ENCODE data around the gene HOXD11.

Gene HOXD11

GRCh38 chr2:176081376-176081836, 25.7 kb upstream of the HOXD11 start:
- DNase-seq (ENCODE audit: low read depth in 3 of 3, low spot score in 1 of 3), result no peak

DNA sequence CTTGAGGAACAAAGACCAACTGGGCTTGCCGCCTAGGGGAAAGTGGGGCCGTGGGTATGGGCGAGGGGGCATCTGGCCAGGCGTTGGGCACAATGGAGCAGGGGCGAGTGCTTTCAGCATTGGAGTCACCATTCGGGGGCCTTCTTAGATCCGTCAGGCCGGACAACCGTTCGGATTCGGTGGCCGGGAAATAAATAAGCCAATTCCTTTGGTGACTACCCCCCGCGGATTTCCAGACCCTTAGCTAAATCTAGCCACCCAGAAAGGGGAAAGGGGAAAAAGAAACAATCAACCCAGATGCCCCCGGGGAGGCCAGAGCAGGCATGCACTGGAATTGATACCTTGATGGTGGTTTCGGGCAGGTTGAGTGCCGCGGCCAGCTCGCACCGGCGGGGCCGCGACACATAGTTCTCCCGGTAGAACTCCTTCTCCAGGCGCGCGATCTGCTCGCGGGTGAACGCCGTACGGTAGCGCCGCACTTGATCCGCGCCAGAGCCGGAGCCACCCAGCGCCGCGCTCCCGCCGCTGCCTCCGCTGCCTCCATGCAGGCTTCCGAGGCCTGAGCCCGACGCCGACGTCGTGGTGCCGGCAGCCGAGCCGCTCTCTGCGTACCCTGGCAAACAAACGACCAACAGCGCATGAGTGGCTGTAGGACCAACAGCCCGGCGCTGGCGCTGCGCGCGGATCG, 25.1 kb upstream of the HOXD11 start:
- DNase-seq (ENCODE audit: low read depth in 3 of 3, low spot score in 1 of 3), result no peak

DNA sequence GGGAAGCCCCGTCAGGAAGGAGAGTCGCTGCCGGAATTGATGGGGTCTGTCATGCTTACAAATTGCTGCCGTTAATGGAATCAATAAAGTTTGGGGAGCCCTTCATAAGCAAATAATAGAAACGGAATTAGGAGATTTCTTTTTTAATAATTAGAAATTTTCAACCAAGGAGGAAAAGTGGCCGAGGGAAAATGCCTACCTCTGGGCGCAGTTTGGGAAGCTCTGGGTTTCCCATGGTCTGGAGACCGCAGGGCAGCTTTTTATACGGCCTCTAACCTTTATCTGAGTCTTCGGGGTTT, 24.6 kb upstream of the HOXD11 start:
- no peak for DNase-seq (ENCODE audit: low read depth in 3 of 3, low spot score in 1 of 3)

DNA sequence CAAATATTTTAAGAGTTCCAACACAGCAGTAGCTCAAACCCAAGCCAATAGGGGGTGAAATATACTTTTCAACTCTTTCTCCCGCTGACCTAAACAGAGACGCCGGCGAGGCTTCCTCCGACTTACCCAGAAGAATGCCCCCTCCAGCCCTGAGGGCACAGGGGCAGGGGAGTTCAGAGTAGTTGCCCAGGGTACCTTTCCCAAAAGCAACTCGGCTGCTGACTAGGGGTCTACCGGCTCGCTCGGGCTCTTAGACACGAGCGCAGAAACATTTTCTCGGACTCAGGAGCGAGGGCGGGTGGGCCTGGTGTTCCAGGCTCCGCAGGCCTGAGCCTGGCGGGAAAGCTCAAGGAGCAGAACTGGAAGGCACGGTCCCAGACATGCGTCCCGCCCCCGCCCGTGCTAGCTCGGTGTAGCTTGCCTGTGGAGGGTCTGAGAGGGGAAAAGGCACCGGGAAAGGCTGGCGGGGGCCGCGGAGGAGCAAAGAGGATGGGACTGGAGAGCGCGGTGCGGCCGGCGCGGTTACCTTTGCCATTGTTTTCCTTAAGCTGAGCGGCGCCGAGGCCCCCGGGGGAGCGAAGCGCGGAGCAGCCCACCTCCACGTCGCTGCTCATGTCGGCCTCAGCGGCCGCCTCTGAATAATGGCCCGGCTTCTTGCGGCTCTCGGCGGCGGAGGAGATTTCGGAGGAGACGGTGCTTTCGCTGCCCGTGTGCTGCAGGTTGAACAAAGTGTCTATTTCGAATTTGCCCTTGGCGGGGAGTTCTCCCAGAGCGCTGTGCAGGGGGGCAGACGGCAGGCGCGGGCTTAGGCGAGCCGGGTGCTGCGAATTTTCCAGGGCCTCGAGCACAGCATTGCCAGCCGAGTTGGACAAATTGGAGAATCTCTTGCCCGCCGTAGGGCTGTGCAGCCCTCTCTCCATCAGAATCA, 24.0 kb upstream of the HOXD11 start:
- no peak for DNase-seq (ENCODE audit: low read depth in 3 of 3, low spot score in 1 of 3)

DNA sequence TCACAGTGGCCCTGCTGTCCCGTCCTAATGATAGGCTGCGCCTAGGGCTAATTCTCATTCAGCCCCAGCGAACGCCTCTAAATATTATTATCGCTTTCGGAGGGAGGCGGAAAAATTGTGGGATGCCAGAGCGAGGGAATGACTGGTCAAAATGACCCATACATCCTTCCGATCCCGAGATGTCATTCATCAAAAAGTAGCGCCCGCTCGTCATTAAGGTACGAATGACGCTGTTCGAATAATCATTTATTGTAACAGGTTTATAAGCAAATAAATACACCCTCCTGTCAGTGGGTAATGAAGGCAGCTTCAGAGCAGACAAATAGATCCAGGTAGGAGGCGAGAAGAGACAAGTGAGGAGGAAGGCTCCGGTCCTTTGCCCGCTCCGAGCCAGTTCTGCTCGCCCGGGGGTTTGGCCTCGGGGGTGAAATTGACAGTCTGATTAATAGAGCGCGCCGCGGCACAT, 23.3 kb upstream of the HOXD11 start, which contains the start of gene EVX2:
TSS of gene EVX2 (minus strand) at position 167 of the 466 bp plus-strand sequence. CDS start 186 bp downstream, outside the sequence.
- no peak for DNase-seq (ENCODE audit: low read depth in 3 of 3, low spot score in 1 of 3)

DNA sequence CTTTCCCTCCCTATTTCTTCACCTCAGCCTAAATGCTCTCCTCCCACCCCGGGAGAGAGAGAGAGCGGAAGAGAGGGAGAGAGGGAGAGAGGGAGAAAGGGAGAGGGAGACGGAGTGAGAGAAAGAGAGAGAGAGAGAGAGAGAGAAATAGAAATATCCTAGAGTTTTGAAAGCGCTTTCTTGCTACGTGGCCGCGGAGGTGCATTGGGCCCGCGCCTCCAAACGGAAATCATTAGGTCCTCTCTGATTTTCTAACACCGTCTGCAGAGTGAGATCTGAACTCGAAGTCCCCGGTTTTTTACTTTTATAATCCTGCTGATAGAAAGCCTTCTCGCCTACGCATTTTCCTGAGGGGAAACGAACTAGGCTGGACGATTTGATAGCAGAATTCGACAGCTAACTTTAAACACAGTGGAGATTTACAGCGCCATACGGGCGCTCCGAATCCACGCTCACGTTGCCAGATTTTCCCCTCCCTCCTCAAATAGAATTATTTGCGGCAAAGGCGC, 22.4 kb upstream of the HOXD11 start:
- DNase-seq (ENCODE audit: low read depth in 3 of 3, low spot score in 1 of 3), result no peak

- no peak for DNase-seq (ENCODE audit: low read depth in 3 of 3, low spot score in 1 of 3)
These were observed 21.8 kb upstream of the HOXD11 start for GRCh38 chr2:176085120-176085788.

DNA sequence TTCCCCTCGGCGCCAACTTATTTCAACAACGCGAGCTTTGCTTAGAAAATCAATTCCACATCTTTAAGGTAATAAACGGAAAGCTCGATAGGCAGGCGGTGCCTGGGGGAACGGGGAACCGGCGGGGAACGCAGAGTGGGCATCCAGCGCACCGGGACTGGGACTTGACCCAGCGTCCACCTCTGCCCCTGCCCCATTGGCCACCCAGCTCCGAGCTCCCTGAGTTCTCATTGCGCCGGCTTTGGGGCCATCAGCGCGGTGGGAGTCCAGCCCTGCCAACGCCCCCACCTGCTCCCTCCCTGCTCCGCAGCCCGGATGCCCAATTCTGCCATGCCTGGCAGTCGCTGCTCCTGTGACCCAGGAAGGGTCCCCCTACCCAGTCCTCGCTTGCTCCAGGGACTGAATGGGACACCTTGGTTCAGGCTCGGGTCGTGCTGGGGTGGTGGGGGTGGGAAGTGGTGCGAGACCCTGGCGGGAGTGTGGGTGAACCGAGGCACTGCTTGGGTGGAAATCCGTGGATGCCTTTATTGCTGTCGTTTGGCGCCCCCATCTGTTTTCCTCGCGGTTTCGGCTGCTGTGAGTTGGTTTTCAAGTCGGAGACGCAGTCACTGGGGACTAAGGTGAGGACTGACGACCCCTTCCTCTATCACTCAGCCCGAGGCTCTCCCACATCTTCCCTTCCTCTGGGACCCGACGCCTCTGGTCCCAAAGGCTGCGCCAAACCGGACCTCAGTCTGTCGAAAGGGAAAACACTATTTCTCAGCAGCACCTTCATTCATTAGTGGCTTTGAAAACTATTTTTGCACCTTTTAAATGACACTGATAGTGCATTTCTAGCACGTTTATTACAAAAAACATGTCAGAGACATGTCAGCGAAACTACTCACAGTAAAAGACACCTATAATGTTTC, 21.0 kb upstream of the HOXD11 start:
- no peak for DNase-seq (ENCODE audit: low read depth in 3 of 3, low spot score in 1 of 3)

DNA sequence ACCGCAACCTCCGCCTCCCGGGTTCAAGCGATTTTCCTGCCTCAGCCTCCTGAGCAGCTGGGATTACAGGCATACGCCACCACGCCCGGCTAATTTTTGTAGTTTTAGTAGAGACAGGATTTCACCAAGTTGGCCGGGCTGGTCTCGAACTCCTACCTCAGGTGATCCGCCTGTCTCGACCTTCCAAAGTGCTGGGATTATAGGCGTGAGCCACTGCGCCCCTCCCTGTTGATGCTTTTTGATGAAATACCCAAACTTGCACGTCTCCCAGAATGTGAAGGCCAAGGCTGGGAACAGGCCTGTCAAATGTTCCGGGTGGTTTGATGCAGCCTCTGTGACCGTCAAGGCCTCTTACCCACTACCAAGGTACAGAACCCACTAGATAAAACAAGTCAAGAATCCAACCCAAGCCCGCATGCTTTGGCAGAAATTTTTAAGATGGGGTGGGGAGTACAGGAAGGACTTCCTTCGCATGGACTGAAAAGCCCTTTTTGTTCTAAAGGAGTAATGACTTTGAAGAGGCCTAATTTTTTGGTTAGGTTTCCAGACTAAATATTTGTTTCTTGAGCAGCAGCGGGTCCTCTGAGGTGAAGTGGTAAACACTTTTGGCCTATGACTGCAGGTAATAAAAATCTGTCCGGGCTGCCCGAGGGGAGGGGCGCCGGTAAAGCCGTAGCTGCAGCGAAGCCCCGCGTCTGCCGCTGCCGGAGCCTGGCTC, 19.6 kb upstream of the HOXD11 start:
- no peak for DNase-seq (ENCODE audit: low read depth in 3 of 3, low spot score in 1 of 3)

DNA sequence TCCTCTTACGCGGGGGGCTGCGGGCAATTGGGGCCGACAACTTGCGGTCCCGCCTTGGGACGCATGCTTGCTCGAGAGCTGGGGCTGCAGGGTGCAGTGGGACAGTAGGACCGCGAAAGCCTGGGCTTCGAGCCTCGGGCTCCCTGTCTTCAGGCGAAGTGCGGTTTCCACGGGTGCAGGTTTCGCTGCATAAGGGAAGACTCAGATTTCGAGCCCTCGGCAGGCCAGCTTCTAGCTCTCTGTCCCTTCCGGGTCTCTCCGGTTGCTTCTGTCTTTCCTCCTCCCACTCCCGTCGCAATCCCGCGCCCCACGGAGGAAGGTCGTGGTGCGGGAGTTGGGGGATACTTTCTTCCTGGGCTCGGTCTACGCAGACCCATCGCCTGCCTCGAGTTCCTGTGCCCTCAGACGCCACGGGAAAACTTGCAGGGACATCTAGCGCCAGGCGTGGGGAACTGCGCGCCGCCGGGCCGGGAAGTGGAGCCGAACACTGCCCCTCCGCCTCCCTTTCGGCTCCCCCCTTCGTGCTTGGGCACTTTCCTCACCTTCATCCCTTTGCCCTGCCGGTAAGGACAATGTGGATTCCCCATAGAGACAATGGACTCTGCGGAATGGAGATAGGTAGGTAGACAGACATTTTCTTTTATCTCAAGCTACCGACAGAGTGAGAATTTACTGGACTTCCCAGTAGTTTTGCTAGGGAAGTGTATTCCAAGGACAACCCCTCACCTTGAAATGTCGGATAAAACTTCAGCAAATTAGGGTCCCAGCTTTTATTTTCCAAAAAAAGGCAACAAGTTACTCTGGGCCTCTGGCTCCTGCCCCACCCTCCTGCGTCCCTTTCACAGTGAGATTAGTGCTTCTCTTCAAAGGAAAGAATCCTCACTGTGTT, 18.8 kb upstream of the HOXD11 start:
- DNase-seq (ENCODE audit: low read depth in 3 of 3, low spot score in 1 of 3), result no peak

DNA sequence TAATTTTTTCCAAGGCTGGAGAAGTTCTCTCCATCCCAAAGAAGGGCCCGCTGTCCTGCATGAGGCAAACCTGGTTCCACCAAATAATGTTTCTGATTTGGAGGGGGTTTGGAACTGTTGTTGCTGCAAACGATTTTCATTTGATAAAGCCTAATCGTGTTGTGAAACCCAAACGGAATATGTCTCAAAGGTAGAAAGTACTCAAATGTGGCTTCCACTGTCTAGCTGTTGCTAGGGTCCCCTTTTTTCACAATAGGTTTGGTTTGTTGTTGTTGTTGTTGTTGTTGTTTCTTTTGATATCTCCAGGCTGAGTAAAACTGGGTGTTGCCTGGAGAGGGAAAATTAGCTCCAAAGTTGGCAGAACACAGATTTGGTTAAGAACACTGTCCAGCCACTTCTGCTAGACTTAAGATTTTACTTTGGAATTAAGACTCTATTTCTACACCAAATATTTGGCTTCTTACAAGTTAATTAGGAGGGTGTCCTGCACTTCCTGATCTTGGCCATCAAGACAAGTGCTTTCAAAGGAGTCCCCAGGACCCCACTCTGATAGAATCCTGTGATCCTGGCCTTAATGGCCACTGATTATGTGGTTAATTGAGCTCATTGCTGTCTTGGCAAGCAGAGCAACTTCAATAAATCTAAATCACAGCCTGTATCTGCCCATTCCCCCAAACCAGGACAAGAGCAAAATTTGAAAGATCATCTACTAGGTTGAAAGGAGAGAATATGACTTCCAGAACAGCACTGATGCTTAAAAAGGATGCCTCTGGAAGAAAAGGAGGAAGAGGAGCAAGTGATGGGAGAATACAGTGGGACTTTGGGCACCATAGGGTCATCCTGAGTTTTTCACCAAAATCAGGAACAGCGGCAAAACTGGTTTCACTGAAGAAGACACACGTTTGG, 17.9 kb upstream of the HOXD11 start:
- no peak for DNase-seq (ENCODE audit: low read depth in 3 of 3, low spot score in 1 of 3)

- no peak for DNase-seq (ENCODE audit: low read depth in 3 of 3, low spot score in 1 of 3)
These were observed 17.2 kb upstream of the HOXD11 start for GRCh38 chr2:176089843-176090395.

- DNase-seq (ENCODE audit: low read depth in 3 of 3, low spot score in 1 of 3), result no peak
These were observed 16.2 kb upstream of the HOXD11 start for GRCh38 chr2:176090862-176091261.

DNA sequence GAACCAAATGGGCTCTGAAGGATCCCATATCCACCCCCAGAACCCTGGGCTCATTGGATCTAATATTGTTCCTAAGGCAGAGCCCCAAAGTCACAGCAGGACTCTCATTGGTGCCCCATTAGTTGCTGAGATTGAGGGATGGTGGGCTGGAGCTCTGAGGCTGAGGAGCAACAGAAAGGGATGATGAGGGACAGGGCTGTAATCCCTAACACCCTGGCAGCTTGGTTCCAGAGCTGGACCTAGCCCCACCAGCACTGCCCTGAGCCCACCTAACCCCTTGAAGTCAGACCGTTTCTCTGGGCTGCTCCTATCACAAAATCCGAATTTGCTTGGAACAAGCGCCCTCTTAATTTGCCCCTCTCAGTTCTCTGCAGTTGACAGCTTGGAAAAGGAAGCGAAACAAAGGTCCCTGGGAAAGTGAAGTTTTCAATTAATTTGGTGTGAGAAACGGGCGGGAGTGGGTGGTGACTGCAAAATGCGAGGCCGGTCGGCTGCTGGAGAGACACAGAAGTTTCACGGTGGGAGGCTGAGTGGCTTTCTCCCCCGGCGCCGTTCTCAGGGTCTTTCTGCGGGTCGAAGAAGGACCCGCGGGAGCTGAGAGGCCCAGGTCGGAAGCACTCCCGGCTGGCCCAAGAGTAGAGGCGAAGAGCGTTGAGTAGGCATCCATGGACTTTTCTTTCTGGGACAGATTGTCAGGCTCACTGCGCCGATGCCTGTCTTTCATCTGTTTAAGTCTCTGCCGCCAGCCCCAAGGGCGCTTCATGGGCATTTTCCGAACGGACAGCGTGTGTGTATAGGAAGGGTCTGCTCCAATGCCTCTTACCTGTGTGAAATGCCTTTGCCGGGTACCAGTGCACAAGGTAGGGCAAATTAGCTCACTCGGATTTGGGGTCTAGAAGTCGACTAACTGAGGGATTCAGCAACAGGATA, 15.5 kb upstream of the HOXD11 start:
- no peak for DNase-seq (ENCODE audit: low read depth in 3 of 3, low spot score in 1 of 3)

DNA sequence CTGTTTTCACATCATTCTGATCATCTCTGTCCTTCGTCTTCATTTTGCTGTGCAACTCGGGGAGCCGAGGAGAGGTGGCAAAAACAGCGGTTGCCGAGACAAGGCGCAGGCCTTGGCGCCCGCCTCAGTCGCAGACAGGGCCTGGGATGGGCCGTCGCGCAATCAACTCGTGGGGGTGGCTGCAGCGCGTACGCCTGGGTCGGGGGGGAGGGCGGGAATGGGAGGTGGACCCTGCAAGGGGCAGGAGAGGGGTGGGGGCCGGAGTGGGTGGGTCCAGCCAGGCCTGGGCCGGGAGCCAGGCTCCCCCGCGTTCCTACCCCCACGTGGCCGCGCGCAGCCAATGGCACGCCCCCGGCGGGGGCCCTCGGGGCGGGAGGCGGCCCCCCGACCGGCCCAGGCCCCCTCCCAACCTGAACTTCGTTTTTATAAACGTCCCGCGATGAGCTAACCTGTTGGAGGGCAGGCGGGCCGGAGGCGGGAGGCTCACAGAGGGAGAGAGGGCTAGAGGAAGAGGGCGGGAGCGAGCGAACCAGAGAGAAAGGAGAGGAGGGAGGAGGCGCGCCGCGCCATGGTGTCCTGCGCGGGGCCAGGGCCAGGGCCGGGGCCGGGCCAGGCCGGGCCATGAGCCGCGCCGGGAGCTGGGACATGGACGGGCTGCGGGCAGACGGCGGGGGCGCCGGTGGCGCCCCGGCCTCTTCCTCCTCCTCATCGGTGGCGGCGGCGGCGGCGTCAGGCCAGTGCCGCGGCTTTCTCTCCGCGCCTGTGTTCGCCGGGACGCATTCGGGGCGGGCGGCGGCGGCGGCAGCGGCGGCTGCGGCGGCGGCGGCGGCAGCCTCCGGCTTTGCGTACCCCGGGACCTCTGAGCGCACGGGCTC, 14.6 kb upstream of the HOXD11 start, which contains the start of gene HOXD13:
TSS of gene HOXD13 (plus strand) at position 452 of the 875 bp plus-strand sequence. CDS start at position 622, 170 bp downstream.
- DNase-seq (ENCODE audit: low read depth in 3 of 3, low spot score in 1 of 3), result no peak
